ENCODE measurements around the gene NOP56. TPM values are rescaled to one million over a fixed set of nuclear protein-coding genes. Genes with fewer than 3 reads are reported as not detected.

The NOP56 gene
- total and polyA plus RNA-seq, 2 of the 4 experiments (the other 2 are of a cell fraction) = 189 to 231 TPM

GRCh38 chr20:2657674-2658073 lies 5.2 kb downstream of the NOP56 start:
- Histone ChIP-seq H2AK5ac (ENCODE audit: low read depth, low read length) (no peak overlapping the region), H3K4me1 (ENCODE audit: control insufficient read depth, insufficient read depth, low read length) (peaks cover 5% of the 10 kb centered on the region), H2AFZ (replicated peaks; ENCODE audit: low read length, poor library complexity) (no peak overlapping the region), H3K79me1 (ENCODE audit: low read depth in 1 of 2, low read length in 2 of 2) (peaks cover 28 to 57% of the 10 kb centered on the region in 2 experiments), H4K8ac (ENCODE audit: low read depth in 2 of 2, low read length in 2 of 2) (no peak overlapping the region), H3K56ac (ENCODE audit: extremely low read depth, insufficient read depth, low read length) (no peak overlapping the region), H3K36me3 (ENCODE audit: control insufficient read depth, insufficient read depth, low read length) (peaks cover 73% of the 10 kb centered on the region), H3K27me3 (ENCODE audit: control insufficient read depth, insufficient read depth, low read length) (no peaks in the 10 kb centered on the region), H3K23ac (ENCODE audit: low read depth, low read length) (no peak overlapping the region), H3K27ac (ENCODE audit: insufficient read depth, low read length) (no peak overlapping the region), H2BK120ac (ENCODE audit: low read depth, low read length) (no peak overlapping the region), H4K20me1 (ENCODE audit: insufficient read depth, low read length) (peaks cover 57% of the 10 kb centered on the region), H4K91ac (ENCODE audit: insufficient read depth, low read depth, low read length) (no peak overlapping the region), H2BK5ac (ENCODE audit: low read depth, low read length, poor library complexity, severe bottlenecking) (no peak overlapping the region), H2AK9ac (replicated peaks; ENCODE audit: low read depth, low read length, poor library complexity) (no peak overlapping the region), H4K5ac (ENCODE audit: low read depth, low read length) (no peak overlapping the region), H3K4me3 (ENCODE audit: insufficient read depth, low read depth, low read length) (no peak overlapping the region), H3K4me2 (ENCODE audit: low read depth, low read length) (no peak overlapping the region), H3K4ac (ENCODE audit: low read depth, low read length) (no peak overlapping the region), H3K18ac (ENCODE audit: low read depth, low read length) (no peak overlapping the region), H2BK15ac (ENCODE audit: low read depth, low read length) (no peak overlapping the region), H3K9ac (ENCODE audit: low read depth, low read length) (no peak overlapping the region), H3K9me3 (ENCODE audit: control insufficient read depth, insufficient read depth, low read length) (no peaks in the 10 kb centered on the region), H3K14ac (replicated peaks; ENCODE audit: low read depth, low read length) (no peak overlapping the region), H2BK20ac (ENCODE audit: low read depth, low read length) (no peak overlapping the region), H3K9me1 (ENCODE audit: insufficient read depth, low read length) (peaks cover 13% of the 10 kb centered on the region)
- CTCF ChIA-PET = no interaction called here
- dilution Hi-C loops (cut with HindIII; ENCODE audit: low sequenced_read_pairs, unreplicated experiment) (no loop called here), in situ Hi-C loops (cut with MboI; ENCODE audit: low sequenced_read_pairs) (no loop called here), intact Hi-C loops (cut with micrococcal nuclease) (no loop called here)
- BruUV-seq (replicated peaks) = no TSS peak
- ATAC-seq (ENCODE audit: low read depth) = no peak
- no peak for DNase-seq
- WGBS, 2 experiments (ENCODE audit: extremely low coverage in 2 of 2, insufficient read length in 1 of 2) = no CpG with 5 or more reads among the region's 5 CpGs
- POLR2A ChIA-PET (ENCODE audit: unreplicated experiment) = no interaction called here
- TF ChIP-seq MAFK (IDR thresholded peaks at IDR 0.05; ENCODE audit: low read depth, low read length) = no peak
- no peak for TF ChIP-seq POLR2A (IDR thresholded peaks at IDR 0.05; ENCODE audit: low read depth, low read length)
- no peak for TF ChIP-seq MXI1 (IDR thresholded peaks at IDR 0.05; ENCODE audit: borderline replicate concordance, low read depth, low read length)
- TF ChIP-seq CEBPB (IDR thresholded peaks at IDR 0.05; ENCODE audit: low read depth, low read length) = no peak
- no peak for TF ChIP-seq BHLHE40 (IDR thresholded peaks at IDR 0.05; ENCODE audit: low read depth, low read length)
- no peak for TF ChIP-seq RFX5 (IDR thresholded peaks at IDR 0.05; ENCODE audit: low read depth, low read length)
- no peak for TF ChIP-seq ELK1 (IDR thresholded peaks at IDR 0.05; ENCODE audit: borderline replicate concordance, low read depth, low read length)
- TF ChIP-seq MAZ (IDR thresholded peaks at IDR 0.05; ENCODE audit: borderline replicate concordance, low read depth, low read length) = no peak
- no peak for TF ChIP-seq NFE2L2 (IDR thresholded peaks at IDR 0.05; ENCODE audit: low read depth, low read length)
- TF ChIP-seq CHD1 (IDR thresholded peaks at IDR 0.05; ENCODE audit: low read depth, low read length) = no peak
